ENCODE data around the gene GRM1. TPM values are rescaled to one million over a fixed set of nuclear protein-coding genes. Genes with fewer than 3 reads are reported as not detected.
A peak's percentile ranks its signal among the peaks of the same experiment; 100 is the strongest.
"Not testable (repeated sequence)": the region's sequence is repeated elsewhere in the genome, so short reads cannot be mapped to it uniquely, and the experiment has no call there.

GRM1 gene
- total RNA-seq, 1 donor from 2014 or later: 6.7 TPM

GRCh38 chr6:146265056-146265455 lies 236.2 kb downstream of the GRM1 start:
- peaks cover 7% of the 10 kb centered on the region for H3K9me3 ChIP-seq (replicated peaks)
- no peaks in the 10 kb centered on the region for H3K36me3 ChIP-seq
- no peak for DNase-seq
- H3K27me3 ChIP-seq (ENCODE audit: low read depth): no peaks in the 10 kb centered on the region
- H3K27ac ChIP-seq (replicated peaks): no peak overlapping the region
- H3K4me1 ChIP-seq: no peaks in the 10 kb centered on the region
- no peak overlapping the region for H3K4me3 ChIP-seq
- no peak for TF ChIP-seq CTCF (IDR thresholded peaks at IDR 0.05; ENCODE audit: borderline replicate concordance)
- intact Hi-C loops (cut with micrococcal nuclease): no loop called here

GRCh38 chr6:146267447-146267846 lies 238.6 kb downstream of the GRM1 start:
- Histone ChIP-seq H3K27me3 (ENCODE audit: low read depth) (no peaks in the 10 kb centered on the region), H3K4me3 (no peak overlapping the region), H3K9me3 (replicated peaks) (peaks cover 7% of the 10 kb centered on the region), H3K27ac (replicated peaks) (no peak overlapping the region), H3K4me1 (no peaks in the 10 kb centered on the region), H3K36me3 (no peaks in the 10 kb centered on the region)
- intact Hi-C loops (cut with micrococcal nuclease): no loop called here
- DNase-seq: no peak
- no peak for TF ChIP-seq CTCF (IDR thresholded peaks at IDR 0.05; ENCODE audit: borderline replicate concordance)

DNA sequence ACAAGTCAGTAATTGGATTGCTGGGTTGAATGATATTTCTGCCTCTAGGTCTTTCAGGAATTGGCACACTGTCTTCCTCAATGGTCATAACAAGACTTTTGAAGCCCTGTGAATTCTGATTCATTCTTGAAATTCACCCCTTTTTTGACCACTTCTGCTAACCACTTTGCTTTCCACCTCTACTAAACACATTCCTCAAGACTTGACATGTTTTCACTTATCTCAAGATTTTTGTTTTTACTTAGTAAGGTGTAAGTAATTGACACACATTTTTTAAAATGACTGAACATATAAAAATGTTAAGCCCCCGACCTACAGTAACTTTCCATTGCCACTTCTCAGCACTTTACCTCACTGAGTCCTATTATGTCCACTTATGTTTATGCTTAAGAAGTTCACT lies 239.1 kb downstream of the GRM1 start:
- no peaks in the 10 kb centered on the region for H3K27me3 ChIP-seq (ENCODE audit: low read depth)
- intact Hi-C loops (cut with micrococcal nuclease): no loop called here
- TF ChIP-seq CTCF (IDR thresholded peaks at IDR 0.05; ENCODE audit: borderline replicate concordance): no peak
- DNase-seq: no peak
- peaks cover 7% of the 10 kb centered on the region for H3K9me3 ChIP-seq (replicated peaks)
- H3K36me3 ChIP-seq: no peaks in the 10 kb centered on the region
- no peaks in the 10 kb centered on the region for H3K4me1 ChIP-seq
- H3K4me3 ChIP-seq: no peak overlapping the region
- H3K27ac ChIP-seq (replicated peaks): no peak overlapping the region

GRCh38 chr6:146269482-146269881 lies 240.6 kb downstream of the GRM1 start:
- intact Hi-C loops (cut with micrococcal nuclease): no loop called here
- peaks cover under 1% of the 10 kb centered on the region for H3K4me1 ChIP-seq
- peaks cover 7% of the 10 kb centered on the region for H3K9me3 ChIP-seq (replicated peaks)
- no peak overlapping the region for H3K27ac ChIP-seq (replicated peaks)
- H3K4me3 ChIP-seq: no peak overlapping the region
- no peak for TF ChIP-seq CTCF (IDR thresholded peaks at IDR 0.05; ENCODE audit: borderline replicate concordance)
- no peaks in the 10 kb centered on the region for H3K36me3 ChIP-seq
- H3K27me3 ChIP-seq (ENCODE audit: low read depth): no peaks in the 10 kb centered on the region
- no peak for DNase-seq

DNA sequence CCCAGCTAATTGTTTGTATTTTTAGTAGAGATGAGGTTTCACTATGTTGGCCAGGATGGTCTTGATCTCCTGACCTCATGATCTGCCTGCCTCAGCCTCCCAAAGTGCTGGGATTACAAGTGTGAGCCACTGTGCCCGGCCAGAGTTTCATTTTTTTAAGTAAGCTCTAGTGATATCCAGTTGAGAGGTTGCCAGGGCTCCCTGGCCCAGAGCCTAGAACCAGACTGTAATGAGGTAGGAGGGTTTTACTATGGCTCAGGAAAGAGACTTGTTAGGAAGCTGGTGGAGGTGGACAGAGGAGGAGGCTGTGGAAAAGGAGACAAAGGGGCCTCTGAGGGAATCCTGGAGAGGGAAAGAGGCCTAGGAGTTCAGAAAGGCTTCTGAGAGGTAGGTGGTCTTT lies 242.3 kb downstream of the GRM1 start:
- Histone ChIP-seq H3K27ac (replicated peaks) (peak overlapping the region; percentile 29), H3K4me3 (peak overlapping the region; percentile 38)
- H3K27me3 ChIP-seq (ENCODE audit: low read depth); H3K9me3 ChIP-seq (replicated peaks); H3K4me1 ChIP-seq; intact Hi-C loops (cut with micrococcal nuclease); H3K36me3 ChIP-seq: not testable (repeated sequence)
- DNase-seq: peak; percentile 75

GRCh38 chr6:146273490-146273889 lies 244.6 kb downstream of the GRM1 start:
- Histone ChIP-seq H3K27ac (replicated peaks) (no peak overlapping the region), H3K4me1 (peaks cover 9% of the 10 kb centered on the region), H3K9me3 (replicated peaks) (no peaks in the 10 kb centered on the region), H3K27me3 (ENCODE audit: low read depth) (no peaks in the 10 kb centered on the region), H3K4me3 (no peak overlapping the region), H3K36me3 (no peaks in the 10 kb centered on the region)
- intact Hi-C loops (cut with micrococcal nuclease): no loop called here
- no peak for TF ChIP-seq CTCF (IDR thresholded peaks at IDR 0.05; ENCODE audit: borderline replicate concordance)
- no peak for DNase-seq
